NT2/D1 (cell line): ENCODE results near the gene RND2.

Source experiments
- YY1 ChIP-seq: IDR thresholded peaks from 2 replicates; pipeline ENCODE4 v1.6.1; 2011; ENCODE audit not compliant: insufficient read length, insufficient read depth
- ZNF274 ChIP-seq: IDR thresholded peaks from 2 replicates; pipeline ENCODE4 v1.6.1; 2011; ENCODE audit warnings: mild to moderate bottlenecking, low read depth, low read length

GRCh38 chr17:43056051-43056450 is 31.0 kb downstream of the RND2 start:
- TF ChIP-seq YY1, result no peak
- TF ChIP-seq ZNF274, result no peak
